Upper lobe of right lung (tissue), 1 donor: ENCODE data around the gene MAP3K20. TPM values are rescaled to one million over a fixed set of nuclear protein-coding genes. Genes with fewer than 3 reads are reported as not detected.

ENCODE experiments used
- ATAC-seq: fragments of 200-7000 bp; cut with Tn5 transposase; one replicate; pipeline ENCODE4 v1.9.1; 2020; ENCODE audit warnings: mild to moderate bottlenecking, moderate library complexity
- DNase-seq: peaks from one replicate; pipeline ENCODE4 v3.0.0-alpha.2; 2020
- H3K27ac ChIP-seq: fragments of 200-600 bp; one replicate; pipeline ENCODE4 v1.8.0; 2022
- H3K27me3 ChIP-seq: fragments of 200-600 bp; one replicate; pipeline ENCODE4 v1.8.0; 2022; ENCODE audit warnings: mild to moderate bottlenecking
- H3K36me3 ChIP-seq: fragments of 200-600 bp; one replicate; pipeline ENCODE4 v1.8.0; 2022
- H3K4me1 ChIP-seq: fragments of 200-600 bp; one replicate; pipeline ENCODE4 v1.8.0; 2022
- H3K4me3 ChIP-seq: fragments of 200-600 bp; one replicate; pipeline ENCODE4 v1.8.0; 2022; ENCODE audit warnings: mild to moderate bottlenecking
- H3K9me3 ChIP-seq: fragments of 200-600 bp; one replicate; pipeline ENCODE4 v1.8.0; 2022
- intact Hi-C: fragments of 100-400 bp; cut with DNase I; formaldehyde crosslinking; loops from one replicate; pipeline ENCODE4 v1.11.0; 2022
- total RNA-seq: library from RNA; stranded (reverse); fragmentation: NEBNext Ultra II Directional; extraction: Animal tissue kit (Norgen Biotek cat#: 25700); gene quantifications from one replicate; pipeline ENCODE4 v1.2.1, GENCODE V29; 2021
- TF ChIP-seq, protein P1 (sequence below): fragments of 200-600 bp; IDR thresholded peaks from one replicate; pipeline ENCODE4 v1.8.0; 2022; ENCODE audit warnings: antibody characterized with exemption
- donor health status: DM: no; HTN: yes; CAD: no; lungs with severe emphysema.

MAP3K20 gene
- total RNA-seq, 1 donor from 2014 or later = 52.0 TPM

DNA sequence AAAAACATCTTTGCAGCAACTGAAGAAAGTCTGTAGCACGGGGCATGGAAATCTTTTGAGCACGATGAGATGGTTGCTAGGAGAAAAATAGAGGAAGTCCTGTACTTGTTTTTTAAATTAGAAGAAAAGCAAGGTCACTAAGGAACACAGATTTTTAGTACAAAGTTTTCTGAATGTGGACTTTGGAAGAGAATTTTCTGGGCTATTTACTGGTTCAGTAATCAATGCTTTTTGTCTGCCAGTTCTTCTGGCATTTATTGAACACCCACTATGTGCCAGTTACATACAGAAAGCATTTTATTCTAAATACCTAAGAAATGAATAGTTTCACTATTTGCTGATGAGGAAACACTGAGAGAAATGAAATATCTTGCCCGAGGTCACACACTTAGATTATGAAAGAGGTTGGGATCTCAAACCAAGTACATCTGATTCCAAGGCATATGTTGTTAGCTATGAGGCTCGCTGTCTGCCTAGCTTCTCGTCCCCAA is 15.6 kb upstream of the MAP3K20 start:
- ATAC-seq (peak; percentile 56), DNase-seq (no peak)
- peaks cover 7% of the 10 kb centered on the region for H3K4me1 ChIP-seq
- H3K4me3 ChIP-seq = no peak overlapping the region
- no peaks in the 10 kb centered on the region for H3K9me3 ChIP-seq
- intact Hi-C loops = no loop called here
- no peaks in the 10 kb centered on the region for H3K36me3 ChIP-seq
- TF ChIP-seq, protein P1, sequence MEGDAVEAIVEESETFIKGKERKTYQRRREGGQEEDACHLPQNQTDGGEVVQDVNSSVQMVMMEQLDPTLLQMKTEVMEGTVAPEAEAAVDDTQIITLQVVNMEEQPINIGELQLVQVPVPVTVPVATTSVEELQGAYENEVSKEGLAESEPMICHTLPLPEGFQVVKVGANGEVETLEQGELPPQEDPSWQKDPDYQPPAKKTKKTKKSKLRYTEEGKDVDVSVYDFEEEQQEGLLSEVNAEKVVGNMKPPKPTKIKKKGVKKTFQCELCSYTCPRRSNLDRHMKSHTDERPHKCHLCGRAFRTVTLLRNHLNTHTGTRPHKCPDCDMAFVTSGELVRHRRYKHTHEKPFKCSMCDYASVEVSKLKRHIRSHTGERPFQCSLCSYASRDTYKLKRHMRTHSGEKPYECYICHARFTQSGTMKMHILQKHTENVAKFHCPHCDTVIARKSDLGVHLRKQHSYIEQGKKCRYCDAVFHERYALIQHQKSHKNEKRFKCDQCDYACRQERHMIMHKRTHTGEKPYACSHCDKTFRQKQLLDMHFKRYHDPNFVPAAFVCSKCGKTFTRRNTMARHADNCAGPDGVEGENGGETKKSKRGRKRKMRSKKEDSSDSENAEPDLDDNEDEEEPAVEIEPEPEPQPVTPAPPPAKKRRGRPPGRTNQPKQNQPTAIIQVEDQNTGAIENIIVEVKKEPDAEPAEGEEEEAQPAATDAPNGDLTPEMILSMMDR = no peak
- no peaks in the 10 kb centered on the region for H3K27me3 ChIP-seq
- peak overlapping the region; percentile 42 for H3K27ac ChIP-seq

DNA sequence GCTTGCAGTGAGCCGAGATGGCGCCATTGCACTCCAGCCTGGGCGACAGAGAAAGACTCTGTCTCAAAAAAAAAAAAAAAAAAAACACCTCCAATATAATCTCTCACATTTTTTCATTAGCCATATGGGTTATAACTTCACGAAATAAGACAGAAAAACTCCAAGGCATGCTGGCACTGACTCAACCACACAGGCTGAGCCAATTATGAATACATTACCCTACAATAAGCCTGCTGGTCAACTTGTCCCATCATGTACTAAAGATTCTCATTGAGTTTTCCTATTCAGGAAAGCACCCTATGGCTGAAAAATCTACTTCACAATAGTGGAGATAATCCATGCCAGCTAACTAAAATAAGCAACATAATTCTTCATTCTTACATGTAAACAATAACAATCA is 12.8 kb upstream of the MAP3K20 start:
- no peak for ATAC-seq
- peaks cover 7% of the 10 kb centered on the region for H3K4me1 ChIP-seq
- no peak overlapping the region for H3K27ac ChIP-seq
- DNase-seq = no peak
- no peak overlapping the region for H3K4me3 ChIP-seq
- H3K36me3 ChIP-seq = no peaks in the 10 kb centered on the region
- H3K27me3 ChIP-seq = no peaks in the 10 kb centered on the region
- no peaks in the 10 kb centered on the region for H3K9me3 ChIP-seq
- TF ChIP-seq, protein P1 = no peak
- intact Hi-C loops = no loop called here

DNA sequence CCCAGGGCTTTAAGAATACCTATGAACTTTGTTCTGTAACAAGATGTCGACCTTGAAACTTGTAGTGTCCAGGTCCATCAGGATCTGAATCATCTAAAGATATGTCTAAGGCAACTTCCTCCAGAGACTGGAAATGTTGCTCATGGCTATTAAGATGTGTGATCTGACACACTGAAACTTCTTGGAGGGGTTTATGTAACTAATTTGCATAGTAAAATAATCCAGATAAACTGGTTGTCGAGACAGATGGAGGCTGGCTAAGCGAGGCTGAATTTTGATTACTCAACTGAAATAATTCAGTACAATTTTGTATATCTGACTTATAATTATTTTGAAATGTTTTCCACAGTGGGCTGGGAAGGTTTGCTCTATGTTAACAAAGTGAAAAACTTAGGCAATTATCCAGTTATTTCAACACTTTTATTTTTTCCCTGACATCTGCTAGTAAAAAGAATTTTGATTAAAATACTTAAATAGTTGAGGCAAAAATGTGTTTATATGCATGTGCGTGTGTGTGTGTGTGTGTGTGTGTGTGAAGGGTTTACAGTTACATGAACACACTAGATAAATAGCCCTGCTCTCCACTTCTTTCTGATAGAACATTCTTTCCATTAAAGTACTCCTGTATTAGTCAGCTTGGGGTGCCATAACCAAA is 11.4 kb upstream of the MAP3K20 start:
- Histone ChIP-seq H3K4me3 (no peak overlapping the region), H3K36me3 (no peaks in the 10 kb centered on the region), H3K27ac (no peak overlapping the region), H3K4me1 (peaks cover 7% of the 10 kb centered on the region), H3K27me3 (no peaks in the 10 kb centered on the region), H3K9me3 (no peaks in the 10 kb centered on the region)
- intact Hi-C loops = no loop called here
- TF ChIP-seq, protein P1 = no peak
- peak; percentile 21 for ATAC-seq
- DNase-seq = no peak

DNA sequence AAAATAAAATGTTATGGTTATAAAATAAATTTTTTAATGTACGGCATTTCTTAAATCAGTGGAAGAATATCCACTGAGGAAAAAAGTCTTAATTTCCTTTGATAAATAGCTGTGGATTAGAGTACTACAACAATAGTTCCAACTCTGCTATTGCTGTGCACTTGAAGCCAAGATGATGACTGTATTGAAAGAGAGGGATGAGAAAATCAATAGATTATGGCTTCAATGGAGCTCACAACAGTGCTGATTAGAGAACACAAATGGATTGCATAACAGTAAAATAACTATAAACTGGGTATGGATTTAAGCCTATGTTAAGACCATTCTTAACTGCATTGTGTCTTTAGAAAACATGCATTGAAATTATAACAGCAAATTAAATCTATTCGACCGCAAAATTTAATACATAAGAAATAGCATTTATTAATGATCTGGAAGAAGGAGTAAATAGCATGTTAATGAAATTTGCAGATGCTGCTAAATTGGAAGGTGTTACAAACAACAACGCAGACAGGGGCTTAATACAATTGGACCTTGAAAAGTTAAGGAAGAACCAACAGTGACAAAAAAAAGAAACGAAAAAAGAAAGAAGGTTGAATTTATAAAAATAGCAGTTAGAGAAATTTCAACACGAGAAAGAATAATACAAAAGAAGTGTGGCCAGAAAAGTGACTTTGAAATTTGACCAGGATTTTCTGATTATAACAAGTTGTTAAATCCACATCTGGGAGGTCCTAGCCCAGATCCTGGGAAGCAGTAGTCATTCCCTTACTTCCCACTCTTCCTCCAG is 8.6 kb upstream of the MAP3K20 start:
- Histone ChIP-seq H3K4me3 (no peak overlapping the region), H3K9me3 (no peaks in the 10 kb centered on the region), H3K27me3 (no peaks in the 10 kb centered on the region), H3K4me1 (no peaks in the 10 kb centered on the region), H3K36me3 (no peaks in the 10 kb centered on the region), H3K27ac (no peak overlapping the region)
- no peak for ATAC-seq
- no peak for DNase-seq
- intact Hi-C loops = no loop called here
- TF ChIP-seq, protein P1 = no peak

DNA sequence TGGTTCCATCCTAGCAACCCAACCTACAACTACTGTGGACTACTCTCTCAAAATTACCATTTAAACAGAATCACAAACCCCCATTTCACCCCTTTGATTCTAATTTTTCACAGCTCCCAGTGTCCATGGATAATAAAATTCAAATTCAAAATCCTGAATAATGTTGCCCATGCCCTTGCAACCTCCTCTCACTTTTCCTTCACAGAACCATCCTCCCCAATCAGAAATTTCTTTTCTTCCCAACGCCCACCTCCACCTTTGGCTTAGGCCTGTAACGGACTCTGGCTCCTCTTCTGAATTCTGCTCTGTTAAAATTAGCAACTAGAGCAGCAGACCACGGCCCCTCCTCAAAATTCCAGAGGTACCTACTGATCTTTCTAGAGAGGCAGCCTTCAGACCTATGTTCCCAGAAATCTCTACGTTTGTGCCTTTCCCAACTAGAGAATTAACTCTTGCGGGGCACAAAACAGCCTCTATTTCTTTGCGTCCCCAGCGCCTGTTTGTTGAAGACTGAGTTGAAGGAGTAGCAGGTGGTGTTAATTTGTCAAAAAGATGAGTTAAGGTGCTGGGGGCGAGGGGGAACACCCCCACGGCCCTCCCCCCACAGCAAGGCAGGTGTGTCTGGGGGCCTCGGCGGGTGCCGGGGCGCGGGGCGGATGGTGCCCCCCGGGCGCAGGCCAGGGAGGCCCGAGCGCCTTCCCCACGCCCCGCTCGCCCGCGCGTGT is 428 bp upstream of the MAP3K20 start:
- ATAC-seq (no peak), DNase-seq (no peak)
- H3K36me3 ChIP-seq = no peaks in the 10 kb centered on the region
- peak overlapping the region; percentile 73 for H3K4me3 ChIP-seq
- H3K4me1 ChIP-seq = peaks cover 14% of the 10 kb centered on the region
- peak overlapping the region; percentile 90 for H3K27ac ChIP-seq
- intact Hi-C loops = no loop called here
- TF ChIP-seq, protein P1 = no peak
- no peaks in the 10 kb centered on the region for H3K27me3 ChIP-seq
- no peaks in the 10 kb centered on the region for H3K9me3 ChIP-seq
